ENCODE measurements around the gene RASGRP2. TPM values are rescaled to one million over a fixed set of nuclear protein-coding genes. Genes with fewer than 3 reads are reported as not detected.

Gene RASGRP2
- total and polyA plus RNA-seq, 7 experiments from 2014 or later, result 197 to 697 (median 577) TPM

GRCh38 chr11:64721359-64721699, 22.6 kb downstream of the RASGRP2 start:
- Mint-ChIP-seq H3K9me3 (no peaks in the 10 kb centered on the region), H3K4me1 (peaks cover 0 to 23% (median 16%) of the 10 kb centered on the region in 7 donors), H3K27me3 (peaks cover 18 to 61% (median 32%) of the 10 kb centered on the region in 5 donors), H3K27ac (peak overlapping the region in 1 of 9 donors; percentile 81), H3K36me3 (no peaks in the 10 kb centered on the region), H3K4me3 (no peak overlapping the region)
- ATAC-seq (no peak), DNase-seq (no peak)
- Histone ChIP-seq H3K4me3 (ENCODE audit: low read length) (no peak overlapping the region), H3K27me3 (ENCODE audit: control insufficient read depth in 2 of 2, insufficient read depth in 2 of 2, low read length in 2 of 2) (peaks cover 2 to 5% of the 10 kb centered on the region in 2 donors), H3K36me3 (ENCODE audit: control insufficient read depth in 2 of 3, insufficient read depth in 3 of 3, low read length in 3 of 3) (peaks cover 0 to 5% (median 0%) of the 10 kb centered on the region in 3 experiments), H3K4me1 (ENCODE audit: control insufficient read depth in 2 of 2, insufficient read depth in 2 of 2, low read length in 2 of 2) (peaks cover 0 to 5% of the 10 kb centered on the region in 2 donors), H3K9me3 (ENCODE audit: control insufficient read depth in 2 of 3, low read length in 3 of 3) (no peaks in the 10 kb centered on the region), H3K27ac (ENCODE audit: low read depth, low read length) (no peak overlapping the region)
- intact Hi-C loops (cut with micrococcal nuclease), result no loop called here
- CTCF ChIA-PET, result interaction anchor here (0.6 to 1.4 kb wide), 3 partner anchors 19 to 400 kb away, joined by 3 to 4 read pairs (median 3); no protein-coding TSS in a partner anchor
- POLR2A ChIA-PET, result no interaction called here

- peak overlapping the region in 2 of 9 donors; percentile 7 to 81 for H3K27ac Mint-ChIP-seq
- intact Hi-C loops (cut with micrococcal nuclease), result no loop called here
- CTCF ChIA-PET, result interaction anchor here (0.6 kb wide), 1 partner anchor 400 kb away, joined by 3 read pairs; no protein-coding TSS in a partner anchor
- Histone ChIP-seq H3K27ac (ENCODE audit: low read depth, low read length) (no peak overlapping the region), H3K36me3 (ENCODE audit: control insufficient read depth in 2 of 3, insufficient read depth in 3 of 3, low read length in 3 of 3) (peaks cover 0 to under 1% (median 0%) of the 10 kb centered on the region in 3 experiments), H3K9me3 (ENCODE audit: control insufficient read depth in 2 of 3, low read length in 3 of 3) (no peaks in the 10 kb centered on the region), H3K4me1 (ENCODE audit: control insufficient read depth in 2 of 2, insufficient read depth in 2 of 2, low read length in 2 of 2) (peaks cover 0 to 5% of the 10 kb centered on the region in 2 donors), H3K27me3 (ENCODE audit: control insufficient read depth in 2 of 2, insufficient read depth in 2 of 2, low read length in 2 of 2) (peaks cover 2 to 5% of the 10 kb centered on the region in 2 donors), H3K4me3 (ENCODE audit: low read length) (no peak overlapping the region)
- no peak for DNase-seq
- POLR2A ChIA-PET, result no interaction called here
- peak overlapping the region in 2 of 10 donors; percentile 34 to 70 for H3K4me3 Mint-ChIP-seq
- peaks cover 0 to 23% (median 16%) of the 10 kb centered on the region in 7 donors for H3K4me1 Mint-ChIP-seq
- peaks cover 18 to 67% (median 36%) of the 10 kb centered on the region in 5 donors for H3K27me3 Mint-ChIP-seq
- H3K36me3 Mint-ChIP-seq, result no peaks in the 10 kb centered on the region
- no peaks in the 10 kb centered on the region for H3K9me3 Mint-ChIP-seq
- ATAC-seq, result no peak
Observed at GRCh38 chr11:64720640-64721358, 23.1 kb downstream of the RASGRP2 start.

GRCh38 chr11:64720167-64720566, 23.8 kb downstream of the RASGRP2 start:
- peak overlapping the region in 2 of 10 donors; percentile 25 to 34 for H3K4me3 Mint-ChIP-seq

GRCh38 chr11:64719406-64719805, 24.5 kb downstream of the RASGRP2 start:
- ChIA-PET CTCF (interaction anchor here (1.0 to 1.4 kb wide), 2 partner anchors 25 to 31 kb away, joined by 4 to 5 read pairs; partner anchors contain the start of gene RASGRP2), POLR2A (interaction anchor here (1.1 kb wide), 1 partner anchor 13 kb away, joined by 3 read pairs; no protein-coding TSS in a partner anchor)
- intact Hi-C loops (cut with micrococcal nuclease), result no loop called here
- Mint-ChIP-seq H3K27me3 (peaks cover 29 to 80% (median 50%) of the 10 kb centered on the region in 5 donors), H3K27ac (no peak overlapping the region), H3K9me3 (no peaks in the 10 kb centered on the region), H3K4me1 (peaks cover 0 to 17% (median 7%) of the 10 kb centered on the region in 7 donors), H3K4me3 (no peak overlapping the region), H3K36me3 (no peaks in the 10 kb centered on the region)
- ATAC-seq, result no peak
- Histone ChIP-seq H3K27ac (ENCODE audit: low read depth, low read length) (no peak overlapping the region), H3K27me3 (ENCODE audit: control insufficient read depth in 2 of 2, insufficient read depth in 2 of 2, low read length in 2 of 2) (peaks cover 2 to 9% of the 10 kb centered on the region in 2 donors), H3K36me3 (ENCODE audit: control insufficient read depth in 2 of 3, insufficient read depth in 3 of 3, low read length in 3 of 3) (no peaks in the 10 kb centered on the region), H3K9me3 (ENCODE audit: control insufficient read depth in 2 of 3, low read length in 3 of 3) (no peaks in the 10 kb centered on the region), H3K4me1 (ENCODE audit: control insufficient read depth in 2 of 2, insufficient read depth in 2 of 2, low read length in 2 of 2) (peaks cover 0 to 5% of the 10 kb centered on the region in 2 donors), H3K4me3 (ENCODE audit: low read length) (no peak overlapping the region)
- DNase-seq, result no peak

More at GRCh38 chr11:64720167-64720566, 23.8 kb downstream of the RASGRP2 start:
- Histone ChIP-seq H3K27ac (ENCODE audit: low read depth, low read length) (no peak overlapping the region), H3K4me3 (ENCODE audit: low read length) (no peak overlapping the region), H3K4me1 (ENCODE audit: control insufficient read depth in 2 of 2, insufficient read depth in 2 of 2, low read length in 2 of 2) (peaks cover 0 to 5% of the 10 kb centered on the region in 2 donors), H3K9me3 (ENCODE audit: control insufficient read depth in 2 of 3, low read length in 3 of 3) (no peaks in the 10 kb centered on the region), H3K36me3 (ENCODE audit: control insufficient read depth in 2 of 3, insufficient read depth in 3 of 3, low read length in 3 of 3) (no peaks in the 10 kb centered on the region), H3K27me3 (ENCODE audit: control insufficient read depth in 2 of 2, insufficient read depth in 2 of 2, low read length in 2 of 2) (peaks cover 2 to 5% of the 10 kb centered on the region in 2 donors)
- Mint-ChIP-seq H3K4me1 (peaks cover 0 to 17% (median 12%) of the 10 kb centered on the region in 7 donors), H3K36me3 (no peaks in the 10 kb centered on the region), H3K27ac (peak overlapping the region in 1 of 9 donors; percentile 30), H3K9me3 (no peaks in the 10 kb centered on the region), H3K27me3 (peaks cover 22 to 73% (median 42%) of the 10 kb centered on the region in 5 donors)
- ATAC-seq (no peak), DNase-seq (no peak)
- POLR2A ChIA-PET, result interaction anchor here (1.1 kb wide), 1 partner anchor 13 kb away, joined by 3 read pairs; no protein-coding TSS in a partner anchor
- intact Hi-C loops (cut with micrococcal nuclease), result no loop called here
- CTCF ChIA-PET, result interaction anchor here (1.4 kb wide), 1 partner anchor 24 kb away, joined by 5 read pairs; the partner anchor contains the start of gene RASGRP2

GRCh38 chr11:64718780-64719124, 25.2 kb downstream of the RASGRP2 start:
- Mint-ChIP-seq H3K4me3 (no peak overlapping the region), H3K27ac (no peak overlapping the region), H3K36me3 (no peaks in the 10 kb centered on the region), H3K27me3 (peaks cover 36 to 87% (median 56%) of the 10 kb centered on the region in 5 donors), H3K4me1 (peaks cover 0 to 11% (median 6%) of the 10 kb centered on the region in 7 donors), H3K9me3 (peaks cover 0 to 1% (median 0%) of the 10 kb centered on the region in 11 donors)
- no peak overlapping the region for H3K27ac ChIP-seq (ENCODE audit: low read depth, low read length)
- no peaks in the 10 kb centered on the region for H3K9me3 ChIP-seq (ENCODE audit: control insufficient read depth in 2 of 3, low read length in 3 of 3)
- POLR2A ChIA-PET, result no interaction called here
- DNase-seq (no peak), ATAC-seq (no peak)
- H3K36me3 ChIP-seq (ENCODE audit: control insufficient read depth in 2 of 3, insufficient read depth in 3 of 3, low read length in 3 of 3), result no peaks in the 10 kb centered on the region
- H3K4me3 ChIP-seq (ENCODE audit: low read length), result no peak overlapping the region
- H3K4me1 ChIP-seq (ENCODE audit: control insufficient read depth in 2 of 2, insufficient read depth in 2 of 2, low read length in 2 of 2), result peaks cover 0 to 3% of the 10 kb centered on the region in 2 donors
- intact Hi-C loops (cut with micrococcal nuclease), result no loop called here
- CTCF ChIA-PET, result interaction anchor here (1.0 to 1.4 kb wide), 2 partner anchors 25 to 30 kb away, joined by 4 to 5 read pairs; partner anchors contain the start of gene RASGRP2
- peaks cover 2 to 12% of the 10 kb centered on the region in 2 donors for H3K27me3 ChIP-seq (ENCODE audit: control insufficient read depth in 2 of 2, insufficient read depth in 2 of 2, low read length in 2 of 2)

GRCh38 chr11:64718084-64718779, 25.7 kb downstream of the RASGRP2 start:
- no peak overlapping the region for H3K4me3 Mint-ChIP-seq
- CTCF ChIA-PET, result no interaction called here

More at GRCh38 chr11:64718084-64718779, 25.7 kb downstream of the RASGRP2 start:
- Histone ChIP-seq H3K4me1 (ENCODE audit: control insufficient read depth in 2 of 2, insufficient read depth in 2 of 2, low read length in 2 of 2) (peaks cover 0 to under 1% of the 10 kb centered on the region in 2 donors), H3K27ac (ENCODE audit: low read depth, low read length) (no peak overlapping the region), H3K9me3 (ENCODE audit: control insufficient read depth in 2 of 3, low read length in 3 of 3) (no peaks in the 10 kb centered on the region), H3K4me3 (ENCODE audit: low read length) (no peak overlapping the region), H3K27me3 (ENCODE audit: control insufficient read depth in 2 of 2, insufficient read depth in 2 of 2, low read length in 2 of 2) (peaks cover 2 to 12% of the 10 kb centered on the region in 2 donors), H3K36me3 (ENCODE audit: control insufficient read depth in 2 of 3, insufficient read depth in 3 of 3, low read length in 3 of 3) (no peaks in the 10 kb centered on the region)
- Mint-ChIP-seq H3K27me3 (peaks cover 37 to 88% (median 57%) of the 10 kb centered on the region in 5 donors), H3K9me3 (peaks cover 0 to 1% (median 0%) of the 10 kb centered on the region in 11 donors), H3K36me3 (no peaks in the 10 kb centered on the region), H3K27ac (no peak overlapping the region), H3K4me1 (peaks cover 0 to 8% (median 6%) of the 10 kb centered on the region in 7 donors)
- ATAC-seq, result no peak
- POLR2A ChIA-PET, result no interaction called here
- intact Hi-C loops (cut with micrococcal nuclease), result no loop called here
- no peak for DNase-seq
